Ishikawa (cell line): ENCODE results near the gene KCNMB2.

Experiments
- CEBPB ChIP-seq: IDR thresholded peaks from 2 replicates; pipeline ENCODE4 v1.6.1; 2012
- CREB1 ChIP-seq: IDR thresholded peaks from 2 replicates; pipeline ENCODE4 v1.6.1; 2012; ENCODE audit warnings: low read depth
- EGR1 ChIP-seq: IDR thresholded peaks from 2 replicates; pipeline ENCODE4 v1.6.1; 2012
- EP300 ChIP-seq: IDR thresholded peaks from 2 replicates; pipeline ENCODE4 v1.6.1; 2012; ENCODE audit warnings: borderline replicate concordance
- FOXM1 ChIP-seq: IDR thresholded peaks from 2 replicates; pipeline ENCODE4 v1.6.1; 2012; ENCODE audit warnings: low read depth, borderline replicate concordance
- NFIC ChIP-seq: IDR thresholded peaks from 2 replicates; pipeline ENCODE4 v1.6.1; 2012
- RAD21 ChIP-seq: IDR thresholded peaks from 2 replicates; pipeline ENCODE4 v1.6.1; 2012; ENCODE audit warnings: low read depth
- TAF1 ChIP-seq: IDR thresholded peaks from 2 replicates; pipeline ENCODE4 v1.6.1; 2012; ENCODE audit warnings: low read depth, mild to moderate bottlenecking
- TCF12 ChIP-seq: IDR thresholded peaks from 2 replicates; pipeline ENCODE4 v1.6.1; 2012; ENCODE audit warnings: low read depth
- TEAD4 ChIP-seq: IDR thresholded peaks from 2 replicates; pipeline ENCODE4 v1.6.1; 2012
- YY1 ChIP-seq: IDR thresholded peaks from 2 replicates; pipeline ENCODE4 v1.6.1; 2012; ENCODE audit warnings: low read depth
- ZBTB7A ChIP-seq: IDR thresholded peaks from 2 replicates; pipeline ENCODE4 v1.6.1; 2012; ENCODE audit warnings: low read depth
- TF ChIP-seq, protein P1 (sequence below): IDR thresholded peaks from 2 replicates; pipeline ENCODE4 v1.6.1; 2012
- TF ChIP-seq, protein P2 (sequence below): IDR thresholded peaks from 2 replicates; pipeline ENCODE4 v1.6.1; 2012; ENCODE audit warnings: low read depth, mild to moderate bottlenecking
- TF ChIP-seq, protein P3 (sequence below): IDR thresholded peaks from 2 replicates; pipeline ENCODE4 v1.6.1; 2012

The KCNMB2 gene

DNA sequence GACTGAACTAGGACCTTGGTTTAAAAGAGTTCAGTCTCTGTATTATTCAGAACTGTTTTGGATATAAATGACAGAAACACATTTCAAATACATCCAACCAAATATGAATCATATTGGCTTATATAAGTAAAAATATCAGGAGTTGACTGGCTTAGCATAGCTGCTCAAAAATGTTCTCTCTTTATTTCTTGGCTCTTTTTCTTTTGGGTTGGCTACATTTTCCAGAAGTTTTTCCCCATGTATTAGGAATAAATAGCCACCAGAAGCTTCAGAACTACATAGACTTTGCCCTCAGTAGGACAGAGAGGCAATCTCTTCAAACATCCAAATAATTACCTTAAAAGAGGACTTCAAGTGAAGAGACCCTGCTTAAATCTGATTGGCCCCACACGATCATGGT, 32.7 kb downstream of the KCNMB2 start:
- TF ChIP-seq, protein P1, sequence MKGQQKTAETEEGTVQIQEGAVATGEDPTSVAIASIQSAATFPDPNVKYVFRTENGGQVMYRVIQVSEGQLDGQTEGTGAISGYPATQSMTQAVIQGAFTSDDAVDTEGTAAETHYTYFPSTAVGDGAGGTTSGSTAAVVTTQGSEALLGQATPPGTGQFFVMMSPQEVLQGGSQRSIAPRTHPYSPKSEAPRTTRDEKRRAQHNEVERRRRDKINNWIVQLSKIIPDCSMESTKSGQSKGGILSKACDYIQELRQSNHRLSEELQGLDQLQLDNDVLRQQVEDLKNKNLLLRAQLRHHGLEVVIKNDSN: no peak
- no peak for TF ChIP-seq RAD21
- no peak for TF ChIP-seq YY1
- no peak for TF ChIP-seq TCF12
- no peak for TF ChIP-seq CREB1
- TF ChIP-seq, protein P2, sequence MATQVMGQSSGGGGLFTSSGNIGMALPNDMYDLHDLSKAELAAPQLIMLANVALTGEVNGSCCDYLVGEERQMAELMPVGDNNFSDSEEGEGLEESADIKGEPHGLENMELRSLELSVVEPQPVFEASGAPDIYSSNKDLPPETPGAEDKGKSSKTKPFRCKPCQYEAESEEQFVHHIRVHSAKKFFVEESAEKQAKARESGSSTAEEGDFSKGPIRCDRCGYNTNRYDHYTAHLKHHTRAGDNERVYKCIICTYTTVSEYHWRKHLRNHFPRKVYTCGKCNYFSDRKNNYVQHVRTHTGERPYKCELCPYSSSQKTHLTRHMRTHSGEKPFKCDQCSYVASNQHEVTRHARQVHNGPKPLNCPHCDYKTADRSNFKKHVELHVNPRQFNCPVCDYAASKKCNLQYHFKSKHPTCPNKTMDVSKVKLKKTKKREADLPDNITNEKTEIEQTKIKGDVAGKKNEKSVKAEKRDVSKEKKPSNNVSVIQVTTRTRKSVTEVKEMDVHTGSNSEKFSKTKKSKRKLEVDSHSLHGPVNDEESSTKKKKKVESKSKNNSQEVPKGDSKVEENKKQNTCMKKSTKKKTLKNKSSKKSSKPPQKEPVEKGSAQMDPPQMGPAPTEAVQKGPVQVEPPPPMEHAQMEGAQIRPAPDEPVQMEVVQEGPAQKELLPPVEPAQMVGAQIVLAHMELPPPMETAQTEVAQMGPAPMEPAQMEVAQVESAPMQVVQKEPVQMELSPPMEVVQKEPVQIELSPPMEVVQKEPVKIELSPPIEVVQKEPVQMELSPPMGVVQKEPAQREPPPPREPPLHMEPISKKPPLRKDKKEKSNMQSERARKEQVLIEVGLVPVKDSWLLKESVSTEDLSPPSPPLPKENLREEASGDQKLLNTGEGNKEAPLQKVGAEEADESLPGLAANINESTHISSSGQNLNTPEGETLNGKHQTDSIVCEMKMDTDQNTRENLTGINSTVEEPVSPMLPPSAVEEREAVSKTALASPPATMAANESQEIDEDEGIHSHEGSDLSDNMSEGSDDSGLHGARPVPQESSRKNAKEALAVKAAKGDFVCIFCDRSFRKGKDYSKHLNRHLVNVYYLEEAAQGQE: no peak
- no peak for TF ChIP-seq EP300
- TF ChIP-seq, protein P3, sequence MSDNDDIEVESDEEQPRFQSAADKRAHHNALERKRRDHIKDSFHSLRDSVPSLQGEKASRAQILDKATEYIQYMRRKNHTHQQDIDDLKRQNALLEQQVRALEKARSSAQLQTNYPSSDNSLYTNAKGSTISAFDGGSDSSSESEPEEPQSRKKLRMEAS: no peak
- TF ChIP-seq NFIC: no peak
- no peak for TF ChIP-seq ZBTB7A
- TF ChIP-seq TAF1: no peak
- no peak for TF ChIP-seq TEAD4

DNA sequence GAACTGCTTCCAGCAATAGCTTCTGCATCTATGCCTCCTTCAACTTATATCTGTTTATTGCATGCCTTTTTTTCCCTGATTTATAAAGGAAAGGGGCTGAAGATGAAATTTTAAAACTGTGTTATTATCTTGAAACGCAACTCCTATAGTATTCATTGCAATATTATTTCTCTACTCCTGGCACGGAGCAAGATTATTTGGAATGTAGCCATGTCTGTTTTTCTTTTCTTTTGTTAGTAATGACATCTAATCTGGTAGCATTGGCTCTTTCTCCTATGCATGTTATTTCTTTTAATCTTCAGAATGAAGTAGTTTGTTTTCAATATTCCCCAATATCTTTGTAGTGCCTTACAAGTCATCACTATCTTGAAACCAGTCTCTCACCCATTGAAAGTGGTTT, 33.6 kb downstream of the KCNMB2 start:
- TF ChIP-seq NFIC (no peak), FOXM1 (no peak), RAD21 (no peak), EP300 (no peak), TEAD4 (no peak), CREB1 (no peak), EGR1 (no peak), TCF12 (no peak), ZBTB7A (no peak), TAF1 (no peak), YY1 (no peak), CEBPB (no peak)
- TF ChIP-seq, protein P3: no peak
- TF ChIP-seq, protein P1: no peak
- TF ChIP-seq, protein P2: no peak

DNA sequence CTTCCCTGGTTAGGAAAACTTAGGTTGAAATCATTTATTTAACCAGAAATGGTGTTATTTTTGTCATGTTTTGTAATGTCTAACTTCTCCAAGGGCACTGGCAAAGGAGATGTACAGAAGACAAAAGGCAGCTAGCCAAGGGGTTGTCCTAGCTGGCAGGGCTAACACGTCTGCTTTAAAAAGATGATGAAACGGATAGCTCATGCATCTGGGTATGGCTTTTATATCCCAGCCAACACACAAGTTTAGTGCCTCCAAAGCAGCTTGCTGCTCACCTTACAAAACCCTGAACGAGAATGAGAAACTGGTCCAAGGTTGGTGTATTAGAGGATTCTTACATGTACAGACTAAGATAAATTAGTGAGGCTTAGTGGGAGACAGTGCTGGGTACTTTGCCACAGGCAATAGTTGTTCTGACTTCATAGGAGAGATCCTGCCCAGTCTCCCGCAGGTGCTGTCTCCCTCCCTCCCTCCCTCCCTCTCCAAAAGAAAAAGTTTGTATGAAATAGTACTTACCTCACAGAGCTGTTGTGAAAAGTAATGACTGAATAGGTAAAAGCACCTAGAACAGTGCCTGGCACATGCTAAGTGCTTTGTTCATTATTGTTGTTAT, 47.8 kb downstream of the KCNMB2 start:
- TF ChIP-seq FOXM1 (no peak), EP300 (no peak), CEBPB (no peak), TCF12 (no peak), NFIC (no peak), RAD21 (no peak), CREB1 (no peak), TEAD4 (no peak), TAF1 (no peak), EGR1 (no peak), ZBTB7A (no peak)
- TF ChIP-seq, protein P1: no peak
- TF ChIP-seq, protein P2: no peak

DNA sequence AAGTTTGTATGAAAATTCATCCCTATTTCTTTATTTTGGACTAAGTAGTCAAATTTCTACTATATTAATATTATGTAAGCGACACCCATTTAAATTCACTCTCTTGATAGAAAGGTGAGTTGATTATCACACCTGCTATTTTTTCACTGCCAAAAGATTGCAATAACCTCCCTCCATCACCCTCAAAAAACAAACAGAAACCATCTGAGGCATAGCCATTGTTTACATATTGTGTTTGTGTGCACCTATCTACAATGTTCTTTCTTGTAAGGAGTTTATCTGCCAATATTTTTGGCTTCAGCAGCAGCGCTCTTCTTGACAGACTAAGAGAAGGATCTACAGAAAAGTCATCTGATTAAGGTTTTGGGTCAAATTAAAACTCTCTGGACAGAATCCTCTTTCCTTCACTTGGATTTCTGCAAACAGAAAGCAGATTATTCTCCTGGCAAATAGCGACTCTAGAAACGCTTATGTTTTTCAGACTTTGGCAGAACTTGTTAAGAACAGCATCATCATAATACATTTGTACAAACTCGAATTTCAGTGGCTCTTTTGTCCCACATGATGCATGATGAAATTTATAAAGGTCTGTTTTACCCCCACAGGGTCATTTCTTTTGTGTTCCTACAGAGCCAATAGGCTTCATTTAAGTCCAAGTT, 48.6 kb downstream of the KCNMB2 start:
- TF ChIP-seq, protein P3: no peak
- no peak for TF ChIP-seq CEBPB
- no peak for TF ChIP-seq CREB1
- no peak for TF ChIP-seq YY1
- TF ChIP-seq, protein P2: no peak
- TF ChIP-seq TEAD4: no peak
- no peak for TF ChIP-seq EP300
- no peak for TF ChIP-seq NFIC
- no peak for TF ChIP-seq TCF12
- TF ChIP-seq FOXM1: no peak
- no peak for TF ChIP-seq RAD21
- TF ChIP-seq EGR1: no peak
- TF ChIP-seq ZBTB7A: no peak
- TF ChIP-seq, protein P1: no peak
- TF ChIP-seq TAF1: no peak
